HG03066 (cell line): ENCODE results near the gene LCORL.

Experiments
- ATAC-seq: cut with Tn5 transposase; IDR thresholded peaks from one replicate; pipeline ENCODE4 v1.9.1; 2021; ENCODE audit warnings: low read depth; ENCODE audit not compliant: unreplicated experiment

The LCORL gene

DNA sequence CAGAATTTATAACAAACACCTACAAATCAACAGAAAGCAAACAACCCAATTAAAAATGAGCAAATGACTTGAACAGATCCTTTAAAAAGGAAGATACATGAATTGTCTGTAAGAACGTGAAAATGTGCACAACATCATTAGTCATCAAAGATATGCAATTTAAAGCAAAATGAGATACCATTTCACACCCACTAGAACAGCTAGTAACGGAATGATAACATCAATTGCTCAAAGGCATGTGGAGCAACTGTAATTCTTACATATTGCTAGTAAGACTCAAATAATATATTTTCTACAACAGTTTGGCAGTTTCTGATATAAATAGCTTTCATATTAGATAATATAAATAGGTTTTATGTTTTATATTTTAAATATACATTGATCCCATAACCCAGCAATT lies 82.5 kb downstream of the LCORL start:
- ATAC-seq, result no peak

DNA sequence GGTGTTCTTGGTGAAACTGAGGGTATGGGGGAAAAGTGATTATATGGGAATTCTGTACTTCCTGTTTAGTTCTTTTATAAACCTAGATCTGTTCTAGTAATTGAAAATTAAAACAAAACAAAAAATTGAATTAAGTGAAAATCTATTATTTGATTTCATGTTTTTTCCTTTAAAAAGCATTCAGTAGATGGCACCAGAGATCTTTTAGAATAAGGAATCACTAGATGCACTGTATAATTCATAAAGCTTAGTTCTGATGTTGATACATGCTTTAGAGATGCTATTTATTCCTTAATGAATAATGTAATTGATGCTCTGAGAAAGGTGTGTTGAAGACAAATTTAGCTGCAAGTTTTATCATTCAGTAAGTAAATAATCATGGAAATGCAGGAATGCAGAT lies 87.3 kb downstream of the LCORL start:
- ATAC-seq, result no peak

DNA sequence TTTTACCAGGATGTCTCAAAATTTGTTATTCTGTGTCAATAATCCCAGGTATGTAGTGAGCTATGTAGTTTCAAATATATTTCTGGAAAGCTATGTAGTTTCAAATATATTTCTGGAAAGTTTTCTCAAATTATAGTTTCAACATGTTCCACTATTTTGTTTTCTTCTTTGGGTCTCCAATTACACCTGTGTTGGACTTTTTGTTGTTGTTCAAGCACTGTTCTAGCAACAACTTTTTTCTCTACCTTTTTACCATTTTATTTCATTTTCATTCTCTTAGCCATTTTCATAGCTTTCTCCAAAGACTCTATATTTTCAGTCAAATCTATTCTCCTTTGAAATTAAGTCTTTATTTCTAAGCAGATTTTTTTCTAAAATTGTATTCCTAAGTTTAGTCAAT lies 88.4 kb downstream of the LCORL start:
- no peak for ATAC-seq

DNA sequence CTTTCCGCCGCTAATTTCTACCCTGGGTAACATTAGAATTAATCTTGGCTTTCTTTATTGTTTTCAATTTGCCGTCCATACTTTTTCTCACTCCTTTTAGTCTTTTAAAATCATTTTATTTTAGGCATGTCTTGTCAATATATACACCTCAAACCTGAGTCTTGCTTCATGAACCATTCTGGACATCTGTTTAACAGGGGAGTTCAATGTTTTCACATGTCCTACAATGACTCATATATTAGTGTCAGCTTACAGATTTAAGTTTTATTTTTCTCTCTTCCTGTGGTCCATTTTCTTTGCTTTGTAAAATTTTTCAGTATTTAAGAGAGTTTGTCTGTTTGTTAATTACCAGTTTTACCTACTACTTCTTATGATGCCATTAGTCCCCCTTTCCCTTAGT lies 89.5 kb downstream of the LCORL start:
- no peak for ATAC-seq

DNA sequence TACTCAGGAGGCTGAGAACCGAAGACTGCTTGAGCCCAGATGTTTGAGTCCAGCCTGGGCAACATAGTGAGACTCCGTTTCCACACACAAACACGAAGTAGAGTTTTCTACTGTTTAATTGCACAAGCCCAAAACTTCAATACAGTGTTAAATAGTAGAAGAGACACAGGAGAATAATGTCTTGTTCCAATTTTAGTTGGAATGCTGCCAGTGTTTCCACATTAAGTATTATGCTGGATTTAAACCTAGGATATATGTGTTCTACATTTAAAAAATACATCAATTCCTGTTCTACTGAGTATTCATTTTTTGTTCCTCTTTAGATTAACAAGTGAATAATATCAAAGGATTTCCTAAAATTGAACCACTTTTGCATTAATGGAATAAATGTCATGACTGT lies 91.3 kb downstream of the LCORL start:
- ATAC-seq, result no peak

DNA sequence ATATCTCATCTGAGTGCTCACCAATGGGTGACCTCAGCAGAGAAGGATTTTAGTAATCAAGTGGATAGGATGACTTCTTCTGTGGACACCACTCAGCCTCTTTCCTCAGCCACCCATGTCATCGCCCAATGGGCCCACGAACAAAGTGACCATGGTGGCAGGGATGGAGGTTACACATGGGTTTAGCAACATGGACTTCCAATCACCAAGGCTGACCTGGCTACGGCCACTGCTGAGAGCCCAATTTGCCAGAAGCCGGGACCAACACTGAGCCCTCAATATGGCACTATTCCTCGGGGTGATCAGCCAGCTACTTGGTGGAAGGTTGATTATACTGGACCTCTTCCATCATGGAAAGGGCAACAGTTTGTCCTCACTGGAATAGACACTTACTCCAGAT lies 97.4 kb downstream of the LCORL start:
- ATAC-seq, result no peak

DNA sequence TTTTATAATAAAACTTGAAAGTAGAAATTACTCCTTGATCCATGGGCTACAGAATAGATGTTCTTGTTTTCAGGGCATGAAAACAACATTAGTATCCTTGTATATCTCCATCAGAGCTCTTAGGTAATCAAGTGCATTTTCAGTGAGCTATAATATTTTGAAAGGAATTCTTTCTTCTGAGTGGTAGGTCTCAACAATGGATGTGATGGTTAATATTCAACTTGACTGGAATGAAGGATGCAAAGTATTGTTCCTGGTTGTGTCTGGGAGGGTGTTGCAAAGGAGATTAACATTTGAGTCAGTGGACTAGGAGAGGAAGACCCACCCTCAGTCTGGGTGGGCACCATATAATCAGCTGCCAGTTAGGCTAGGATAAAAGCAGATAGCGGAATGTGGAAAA lies 100.1 kb downstream of the LCORL start:
- ATAC-seq, result no peak

DNA sequence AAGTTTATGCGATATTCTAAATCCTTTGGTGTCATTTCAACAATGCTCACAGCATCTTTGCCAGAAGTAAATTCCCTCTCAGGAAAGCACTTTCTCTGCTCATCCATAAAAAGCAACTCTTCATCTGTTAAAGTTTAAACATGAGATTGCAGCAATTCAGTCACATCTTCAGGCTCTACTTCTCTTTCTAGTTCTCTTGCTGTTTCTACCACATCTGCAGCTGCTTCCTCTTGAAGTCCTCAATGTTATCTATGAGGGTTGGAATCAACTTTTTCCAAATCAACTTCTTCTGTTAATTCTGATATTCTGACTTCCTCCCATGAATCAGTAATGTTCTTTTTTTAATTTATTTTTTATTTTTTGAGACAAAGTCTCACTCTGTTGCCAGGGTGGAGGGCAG lies 100.9 kb downstream of the LCORL start:
- no peak for ATAC-seq

DNA sequence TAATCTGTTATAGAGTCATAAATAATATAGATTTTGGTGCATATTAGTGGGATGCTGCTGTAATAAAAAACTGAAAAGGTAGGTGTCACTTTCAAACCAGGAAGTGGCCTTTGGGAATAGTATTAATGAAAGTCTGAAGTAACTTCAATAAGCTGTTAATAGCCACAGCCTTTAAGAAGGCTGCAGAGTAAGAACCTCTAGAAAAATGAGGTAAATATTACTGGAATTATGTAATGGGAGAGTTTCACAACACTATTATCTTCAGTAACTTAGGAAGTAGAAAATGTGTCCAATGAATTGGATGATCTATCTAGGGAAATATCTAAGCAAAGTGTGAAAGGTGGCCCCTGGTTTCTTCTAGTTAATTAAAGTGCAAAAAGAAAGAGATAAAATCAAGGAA lies 106.1 kb downstream of the LCORL start:
- no peak for ATAC-seq

DNA sequence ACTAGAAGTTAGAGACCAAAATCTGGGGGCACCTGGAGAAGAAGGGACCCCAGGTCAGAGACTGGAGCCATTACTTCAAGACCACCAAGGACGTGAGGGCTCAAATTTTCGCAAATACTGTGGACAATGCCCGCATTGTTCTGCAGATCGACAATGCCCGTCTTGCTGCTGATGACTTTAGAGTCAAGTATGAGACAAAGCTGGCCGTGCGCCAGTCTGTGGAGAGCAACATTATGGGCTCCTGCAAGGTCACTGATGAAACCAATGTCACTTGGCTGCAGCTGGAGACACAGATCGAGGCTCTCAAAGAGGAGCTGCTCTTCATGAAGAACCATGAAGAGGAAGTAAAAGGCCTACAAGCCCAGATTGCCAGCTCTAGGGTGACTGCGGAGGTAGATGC lies 109.5 kb downstream of the LCORL start:
- ATAC-seq, result no peak

DNA sequence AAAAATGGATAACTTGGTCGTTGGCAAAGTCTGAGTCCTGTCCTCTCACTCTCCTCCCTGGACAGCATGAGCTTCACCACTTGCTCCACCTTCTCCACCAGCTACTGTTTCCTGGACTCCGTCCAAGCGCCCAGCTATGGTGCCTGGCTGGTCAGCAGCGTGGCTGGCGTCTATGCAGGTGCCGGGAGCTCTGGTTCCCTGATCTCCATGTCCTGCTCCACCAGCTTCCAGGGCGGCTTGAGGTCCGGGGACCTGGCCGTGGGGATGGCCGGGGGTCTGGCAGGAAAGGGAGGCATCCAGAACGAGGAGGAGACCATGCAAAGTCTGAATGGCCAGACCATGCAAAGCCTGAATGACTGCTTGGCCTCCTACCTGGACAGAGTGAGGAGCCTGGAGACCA lies 109.9 kb downstream of the LCORL start:
- no peak for ATAC-seq

DNA sequence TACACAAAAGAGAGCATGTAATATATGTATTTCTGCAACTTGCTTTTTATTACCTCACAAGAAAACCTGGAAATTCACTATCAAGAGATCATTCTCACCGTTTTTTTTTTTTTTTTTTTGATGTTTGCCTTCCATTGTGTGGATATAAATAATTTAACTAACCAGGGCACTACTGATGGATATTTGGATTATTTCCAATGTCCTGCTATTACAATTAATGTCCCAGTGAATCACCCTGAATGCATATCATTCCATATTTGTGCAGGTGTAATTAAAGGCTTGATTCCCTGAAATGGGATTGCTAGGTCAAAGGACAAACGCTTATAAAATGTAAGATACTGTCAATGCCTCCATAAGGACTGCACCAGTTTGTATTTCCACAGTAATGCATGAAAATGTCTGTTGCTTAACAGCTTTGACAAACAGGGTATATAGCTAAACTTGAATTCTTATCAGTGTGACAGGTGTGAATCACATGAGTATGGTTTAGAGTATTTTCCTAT lies 123.0 kb downstream of the LCORL start:
- no peak for ATAC-seq

DNA sequence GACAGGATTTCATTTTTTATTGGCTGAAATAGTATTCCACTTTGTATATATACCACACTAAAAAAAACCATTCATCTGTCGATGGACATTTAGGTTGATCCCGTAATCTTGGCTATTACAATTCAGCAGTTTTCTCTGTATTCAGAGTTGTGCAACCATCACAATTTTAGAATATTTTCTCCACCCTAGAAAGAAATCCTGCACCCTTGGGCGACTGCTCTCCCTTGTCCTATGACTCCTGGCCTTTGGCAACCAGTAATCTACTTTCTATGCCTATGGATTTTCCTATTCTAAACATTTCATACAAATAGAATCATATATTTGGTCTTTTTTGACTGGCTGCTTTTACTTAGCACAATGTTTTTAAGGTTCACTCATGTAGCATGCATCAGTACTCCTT lies 126.1 kb downstream of the LCORL start:
- ATAC-seq, result no peak

DNA sequence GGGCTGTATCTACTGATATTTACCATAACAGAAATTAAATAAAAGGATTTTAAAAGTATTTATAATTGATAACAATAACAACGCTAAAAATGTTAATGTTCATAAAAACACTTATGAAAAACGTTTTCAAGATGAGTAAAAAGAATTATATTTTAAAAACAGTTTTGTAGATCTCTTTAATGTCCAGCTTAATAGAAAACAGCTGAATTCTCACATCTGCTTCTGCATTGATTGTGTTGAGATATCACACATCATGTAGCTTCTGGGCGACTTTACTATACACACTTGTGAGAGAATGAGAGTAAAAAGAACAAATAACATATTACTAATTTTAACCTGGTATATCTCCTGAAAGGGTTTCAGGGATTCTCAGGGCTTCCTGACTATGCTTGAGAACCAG lies 127.1 kb downstream of the LCORL start:
- ATAC-seq, result no peak

DNA sequence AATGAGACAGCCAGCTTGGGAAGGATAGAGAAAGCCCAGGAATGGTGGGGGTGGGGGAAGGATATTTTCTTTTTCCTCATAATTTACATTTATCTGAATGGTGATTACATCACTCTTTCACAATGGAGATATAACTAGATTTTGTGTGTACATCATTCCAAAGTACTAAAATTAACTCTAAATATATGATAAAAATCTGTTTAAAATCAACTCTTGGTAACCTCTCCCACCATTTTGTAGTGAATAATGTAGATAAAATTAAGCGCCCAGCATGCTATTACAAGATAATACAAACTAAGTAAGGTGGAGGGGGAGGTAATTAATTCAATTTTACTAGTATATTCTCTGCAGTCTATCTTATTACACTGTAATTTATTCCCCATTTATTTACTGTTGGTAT lies 131.9 kb downstream of the LCORL start:
- ATAC-seq, result no peak

DNA sequence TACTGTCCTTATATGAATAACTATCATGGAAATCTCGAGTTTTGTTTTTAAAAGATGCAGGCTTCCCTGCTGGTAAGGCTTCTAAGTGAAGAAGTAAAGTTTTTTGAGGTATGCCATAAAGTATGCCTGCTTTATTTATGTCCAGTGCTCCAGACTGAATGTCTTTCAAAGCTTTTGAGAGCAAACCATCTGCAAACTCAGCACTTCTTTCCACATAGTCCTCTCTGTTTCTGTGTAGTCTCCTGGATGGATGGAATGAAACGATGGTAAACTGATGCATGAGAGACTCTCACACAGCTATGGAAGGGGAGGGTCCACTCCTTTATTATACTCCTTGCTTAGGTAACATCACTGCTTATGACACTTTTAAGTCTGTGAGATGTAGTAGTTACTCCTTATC lies 137.0 kb downstream of the LCORL start:
- no peak for ATAC-seq

DNA sequence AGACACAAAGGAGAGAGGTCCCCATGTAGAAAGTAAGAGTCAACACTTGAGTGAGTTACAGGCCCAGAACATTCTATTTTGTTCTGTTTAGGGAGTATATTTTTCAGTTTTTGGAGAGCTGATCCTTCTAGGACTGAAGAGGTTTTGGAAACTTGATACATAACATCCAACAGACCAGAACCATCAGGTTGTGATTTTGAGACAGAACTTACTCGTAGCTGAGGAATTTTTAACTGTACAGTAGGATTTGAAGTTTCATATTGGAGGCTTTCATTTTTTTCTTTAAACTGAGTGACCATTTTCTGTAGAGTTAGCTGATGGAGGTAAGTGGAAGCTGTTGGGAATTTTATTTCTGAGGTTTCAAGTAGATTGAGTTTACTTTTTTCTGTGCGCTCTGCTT lies 137.5 kb downstream of the LCORL start:
- no peak for ATAC-seq

DNA sequence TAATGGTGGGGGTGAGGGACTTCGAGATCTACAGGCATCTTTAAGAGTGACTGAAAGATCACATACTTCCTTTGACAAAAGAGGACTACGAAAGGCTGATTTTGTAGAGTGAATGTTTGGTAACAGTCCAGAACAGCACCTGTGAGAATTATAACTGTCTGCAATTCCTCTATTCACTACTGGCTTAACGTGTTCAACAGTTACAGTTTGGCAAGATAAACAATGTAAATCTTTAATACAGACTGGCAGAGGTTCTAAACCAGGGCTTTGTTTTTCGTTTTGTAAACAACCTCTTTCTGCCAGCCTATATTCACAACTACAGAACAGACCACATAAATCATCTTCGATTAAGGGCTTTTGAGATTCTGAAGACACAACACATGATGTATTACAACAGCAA lies 143.9 kb downstream of the LCORL start:
- no peak for ATAC-seq

DNA sequence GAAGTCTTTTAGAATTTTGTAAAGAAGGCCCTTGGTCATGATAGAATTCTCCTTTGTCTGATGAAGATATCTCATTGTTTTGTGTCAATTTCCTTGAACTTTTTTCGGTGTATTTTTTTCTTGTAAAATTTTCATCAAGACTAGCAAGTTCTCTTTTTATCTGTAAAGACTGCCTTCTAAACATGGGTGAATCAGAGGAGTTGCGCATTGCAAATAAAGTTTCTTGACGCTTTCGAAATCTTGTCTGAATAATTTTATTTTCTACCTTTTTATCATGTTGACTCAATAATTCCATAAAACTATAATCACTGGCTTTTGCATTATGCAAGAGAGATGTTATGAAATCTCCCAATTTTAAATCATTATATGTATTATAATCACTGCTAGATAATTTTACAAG lies 144.6 kb downstream of the LCORL start:
- no peak for ATAC-seq

DNA sequence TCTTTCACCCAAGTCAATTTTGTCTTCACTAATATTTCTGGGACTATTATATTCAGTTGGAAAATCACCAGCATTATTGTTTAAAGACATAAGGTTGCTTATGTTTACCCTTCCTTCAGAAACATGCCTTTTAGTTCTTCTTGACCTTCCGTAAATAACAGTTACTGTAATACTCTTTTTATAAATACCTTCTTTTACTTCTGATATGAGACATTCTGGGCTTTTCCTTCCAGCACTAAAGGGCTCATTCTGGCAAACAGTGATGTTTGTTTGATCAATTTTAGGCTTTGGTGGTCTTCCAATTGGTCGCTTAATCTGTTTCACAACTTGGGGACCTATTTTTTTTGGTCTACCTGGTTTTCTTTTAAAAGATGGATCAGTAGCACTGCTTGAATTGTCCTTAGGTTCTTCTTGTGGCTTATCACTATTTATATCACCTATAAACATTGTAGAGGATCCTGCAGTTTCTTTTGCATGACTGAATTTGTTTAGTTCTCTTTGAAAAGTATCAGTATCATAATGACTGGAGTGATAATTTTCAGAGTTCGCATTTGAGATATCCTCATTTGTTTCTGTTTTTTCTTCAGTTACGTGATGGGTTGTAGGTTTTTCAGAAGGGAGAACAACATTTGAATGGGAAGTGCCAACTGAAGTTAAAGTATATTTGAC lies 146.0 kb downstream of the LCORL start:
- ATAC-seq, result peak; percentile 95

DNA sequence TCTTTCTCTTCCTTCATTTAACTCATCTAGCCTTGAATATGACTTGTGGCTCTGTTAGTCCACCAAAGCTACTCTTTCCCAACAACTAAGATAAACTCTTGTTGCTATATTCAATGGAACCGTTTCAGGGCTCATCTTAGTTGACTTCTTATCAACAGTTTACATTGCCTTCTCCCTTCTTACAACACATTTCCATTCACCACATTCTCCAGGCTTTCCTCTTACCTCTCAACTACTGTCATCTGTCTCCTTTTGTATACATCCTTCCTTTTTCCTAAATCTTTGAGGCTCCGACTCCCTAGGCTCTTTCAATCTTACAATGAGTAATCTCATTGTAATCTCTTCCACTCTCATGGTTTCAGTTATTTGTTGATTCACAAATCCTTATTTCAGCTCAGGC lies 152.2 kb downstream of the LCORL start:
- ATAC-seq, result no peak

DNA sequence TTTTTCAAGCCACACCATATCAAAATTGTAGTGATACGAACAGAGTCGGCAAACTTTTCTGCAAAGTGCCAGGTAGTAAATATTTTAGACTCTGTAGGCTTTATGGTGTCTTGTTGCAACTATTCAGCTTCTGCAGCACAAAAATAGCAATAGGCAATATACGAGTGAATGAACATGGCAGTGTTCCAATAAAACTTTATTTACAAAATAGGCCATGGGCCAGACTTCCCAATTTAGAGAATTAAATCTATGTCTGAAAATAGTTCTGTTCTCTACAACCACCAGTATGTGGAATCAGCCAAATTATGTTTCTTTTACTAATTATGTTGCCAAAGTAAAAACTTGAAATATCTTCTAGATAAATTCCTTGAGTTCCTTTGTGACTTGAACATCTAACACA lies 154.3 kb downstream of the LCORL start:
- no peak for ATAC-seq

DNA sequence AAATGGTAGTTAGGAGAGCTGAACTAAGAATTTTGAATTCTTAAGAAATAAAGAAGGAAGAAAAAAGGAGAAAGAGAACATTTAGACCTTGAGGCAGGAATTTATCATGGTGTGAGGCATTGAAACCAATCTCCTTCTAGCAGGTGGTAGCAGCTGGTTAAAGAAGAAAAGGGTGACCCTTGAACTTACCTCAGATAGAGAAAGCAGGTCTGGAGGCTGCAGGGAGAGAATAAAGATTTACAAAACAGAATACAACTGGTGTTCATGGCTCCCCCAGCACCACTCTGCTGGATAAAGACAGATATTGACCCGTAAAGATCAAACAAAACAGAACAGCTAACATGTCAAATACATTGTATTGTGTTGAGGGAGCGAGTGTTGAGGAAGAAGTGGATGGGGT lies 154.7 kb downstream of the LCORL start:
- ATAC-seq, result no peak
